ENCODE data around the gene METTL15.

DNA sequence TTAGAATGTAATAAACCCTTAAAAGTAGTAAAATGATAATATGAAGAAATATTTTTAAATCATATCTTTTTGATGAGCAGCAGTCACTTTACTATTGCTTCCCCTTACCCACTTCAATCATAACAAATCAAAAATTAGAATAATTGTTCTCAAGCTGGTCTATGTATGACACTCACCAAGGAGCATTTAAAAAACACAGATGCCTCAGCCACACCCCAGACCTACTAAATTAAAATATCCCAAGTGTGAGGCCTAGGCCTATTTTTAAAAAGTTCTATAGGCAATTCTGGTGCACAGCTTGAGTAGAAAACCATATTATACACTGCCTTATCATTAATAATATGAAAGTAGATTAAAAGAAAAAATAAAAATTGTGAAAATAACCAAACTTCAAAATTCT is 15.4 kb upstream of the METTL15 start:
- TF ChIP-seq, protein P1, sequence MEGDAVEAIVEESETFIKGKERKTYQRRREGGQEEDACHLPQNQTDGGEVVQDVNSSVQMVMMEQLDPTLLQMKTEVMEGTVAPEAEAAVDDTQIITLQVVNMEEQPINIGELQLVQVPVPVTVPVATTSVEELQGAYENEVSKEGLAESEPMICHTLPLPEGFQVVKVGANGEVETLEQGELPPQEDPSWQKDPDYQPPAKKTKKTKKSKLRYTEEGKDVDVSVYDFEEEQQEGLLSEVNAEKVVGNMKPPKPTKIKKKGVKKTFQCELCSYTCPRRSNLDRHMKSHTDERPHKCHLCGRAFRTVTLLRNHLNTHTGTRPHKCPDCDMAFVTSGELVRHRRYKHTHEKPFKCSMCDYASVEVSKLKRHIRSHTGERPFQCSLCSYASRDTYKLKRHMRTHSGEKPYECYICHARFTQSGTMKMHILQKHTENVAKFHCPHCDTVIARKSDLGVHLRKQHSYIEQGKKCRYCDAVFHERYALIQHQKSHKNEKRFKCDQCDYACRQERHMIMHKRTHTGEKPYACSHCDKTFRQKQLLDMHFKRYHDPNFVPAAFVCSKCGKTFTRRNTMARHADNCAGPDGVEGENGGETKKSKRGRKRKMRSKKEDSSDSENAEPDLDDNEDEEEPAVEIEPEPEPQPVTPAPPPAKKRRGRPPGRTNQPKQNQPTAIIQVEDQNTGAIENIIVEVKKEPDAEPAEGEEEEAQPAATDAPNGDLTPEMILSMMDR (IDR thresholded peaks at IDR 0.05), result no peak
- no peak for TF ChIP-seq POLR2A (IDR thresholded peaks at IDR 0.05)

Measured in uterus (tissue), 2 donors.